WTC11 (cell line): ENCODE measurements around the gene GALNT18. TPM values are rescaled to one million over a fixed set of nuclear protein-coding genes. Genes with fewer than 3 reads are reported as not detected.

Experiments
- ATAC-seq: fragments of 200-7000 bp; cut with Tn5 transposase; 2 replicates; pipeline ENCODE4 v1.10.0; 2021; ENCODE audit warnings: mild to moderate bottlenecking, moderate library complexity
- CTCF ChIA-PET: fragments of 300-600 bp; sonication (Branson Sonifier 250); formaldehyde crosslinking; loops from one replicate; lab custom pipeline; 2021; ENCODE audit warnings: antibody characterized with exemption; lab: Charles Lee
- POLR2A ChIA-PET: fragments of 350-600 bp; sonication (Branson Sonifier 250); formaldehyde crosslinking; loops from one replicate; lab custom pipeline; 2021; ENCODE audit warnings: antibody characterized with exemption; lab: Charles Lee
- DNase-seq: peaks from one replicate; pipeline ENCODE4 v3.0.0; 2021; ENCODE audit warnings: low spot score
- H3K27ac Mint-ChIP-seq: 2 replicates; pipeline ENCODE4 v1.8.0; 2021; ENCODE audit warnings: mixed read lengths
- H3K27me3 Mint-ChIP-seq: 2 replicates; pipeline ENCODE4 v1.8.0; 2021; ENCODE audit warnings: low read depth, mild to moderate bottlenecking, moderate library complexity, mixed read lengths
- H3K36me3 Mint-ChIP-seq: 2 replicates; pipeline ENCODE4 v1.8.0; 2021; ENCODE audit warnings: mixed read lengths
- H3K4me1 Mint-ChIP-seq: 2 replicates; pipeline ENCODE4 v1.8.0; 2022; ENCODE audit warnings: mixed read lengths
- H3K4me3 Mint-ChIP-seq: 2 replicates; pipeline ENCODE4 v1.8.0; 2021; ENCODE audit warnings: mild to moderate bottlenecking, moderate library complexity, mixed read lengths
- H3K9me3 Mint-ChIP-seq: 2 replicates; pipeline ENCODE4 v1.8.0; 2021; ENCODE audit warnings: mixed read lengths
- AFF4 ChIP-seq: sonication (generic); formaldehyde crosslinking; IDR thresholded peaks from 2 replicates; pipeline ENCODE4 v1.8.1; 2023; ENCODE audit warnings: mild to moderate bottlenecking, missing genetic modification reagents, borderline replicate concordance
- ATF1 ChIP-seq: sonication (generic); formaldehyde crosslinking; IDR thresholded peaks from 2 replicates; pipeline ENCODE4 v1.8.1; 2023; ENCODE audit warnings: mild to moderate bottlenecking, moderate library complexity, missing genetic modification reagents
- ERG ChIP-seq: fragments of 250-450 bp; sonication (Bioruptor Pico); IDR thresholded peaks from 2 replicates; pipeline ENCODE4 v1.8.0; 2021; ENCODE audit warnings: mild to moderate bottlenecking
- GRHL2 ChIP-seq: fragments of 250-450 bp; sonication (Bioruptor Pico); IDR thresholded peaks from 2 replicates; pipeline ENCODE4 v1.8.0; 2022; ENCODE audit warnings: mild to moderate bottlenecking, moderate library complexity; ENCODE audit not compliant: insufficient replicate concordance, severe bottlenecking
- IRF1 ChIP-seq: sonication (generic); formaldehyde crosslinking; IDR thresholded peaks from 2 replicates; pipeline ENCODE4 v1.8.0; 2023; ENCODE audit warnings: missing genetic modification reagents
- IRF2 ChIP-seq: sonication (generic); formaldehyde crosslinking; IDR thresholded peaks from 2 replicates; pipeline ENCODE4 v1.8.0; 2022; ENCODE audit warnings: low read depth, missing genetic modification reagents, borderline replicate concordance
- KAT7 ChIP-seq: sonication (generic); formaldehyde crosslinking; IDR thresholded peaks from 2 replicates; pipeline ENCODE4 v1.8.1; 2023; ENCODE audit warnings: missing genetic modification reagents, mild to moderate bottlenecking, borderline replicate concordance
- MLX ChIP-seq: sonication (generic); formaldehyde crosslinking; IDR thresholded peaks from 2 replicates; pipeline ENCODE4 v1.8.1; 2023; ENCODE audit warnings: mild to moderate bottlenecking, missing genetic modification reagents, moderate library complexity
- NFE2L1 ChIP-seq: sonication (generic); formaldehyde crosslinking; IDR thresholded peaks from 2 replicates; pipeline ENCODE4 v1.8.1; 2023; ENCODE audit warnings: missing genetic modification reagents
- NR2C2 ChIP-seq: sonication (generic); formaldehyde crosslinking; IDR thresholded peaks from 2 replicates; pipeline ENCODE4 v1.8.0; 2022; ENCODE audit warnings: mild to moderate bottlenecking, missing genetic modification reagents
- NR3C1 ChIP-seq: sonication (generic); formaldehyde crosslinking; conservative IDR thresholded peaks from 2 replicates; pipeline ENCODE4 v1.8.1; 2023; ENCODE audit warnings: low read depth, mild to moderate bottlenecking, missing genetic modification reagents
- SMAD4 ChIP-seq: sonication (generic); formaldehyde crosslinking; IDR thresholded peaks from 2 replicates; pipeline ENCODE4 v1.8.0; 2022; ENCODE audit warnings: mild to moderate bottlenecking, missing genetic modification reagents
- USF1 ChIP-seq: sonication (generic); formaldehyde crosslinking; IDR thresholded peaks from 2 replicates; pipeline ENCODE4 v1.8.0; 2022; ENCODE audit warnings: mild to moderate bottlenecking, missing genetic modification reagents
- USF2 ChIP-seq: sonication (generic); formaldehyde crosslinking; IDR thresholded peaks from 2 replicates; pipeline ENCODE4 v1.8.1; 2023; ENCODE audit warnings: mild to moderate bottlenecking, missing genetic modification reagents, moderate library complexity
- ZNF317 ChIP-seq: sonication (generic); formaldehyde crosslinking; IDR thresholded peaks from 2 replicates; pipeline ENCODE4 v1.8.1; 2023; ENCODE audit warnings: low read depth, mild to moderate bottlenecking, moderate library complexity, missing genetic modification reagents, borderline replicate concordance
- ZNF416 ChIP-seq: fragments of 250-450 bp; sonication (Bioruptor Pico); IDR thresholded peaks from 2 replicates; pipeline ENCODE4 v1.9.0; 2021; ENCODE audit warnings: mild to moderate bottlenecking, inconsistent platforms
- ZNF423 ChIP-seq: fragments of 250-450 bp; sonication (Bioruptor Pico); IDR thresholded peaks from 2 replicates; pipeline ENCODE4 v2.1.2; 2022; ENCODE audit warnings: mild to moderate bottlenecking, moderate library complexity
- ZNF425 ChIP-seq: fragments of 250-450 bp; sonication (Bioruptor Pico); conservative IDR thresholded peaks from 2 replicates; pipeline ENCODE4 v1.9.0; 2021; ENCODE audit warnings: mild to moderate bottlenecking
- total RNA-seq: library from RNA; stranded (reverse); gene quantifications from 3 replicates; pipeline ENCODE4 v1.2.3, GENCODE V29; 2021

The GALNT18 gene
- total RNA-seq, 1 experiment from 2014 or later = 5.0 TPM

GRCh38 chr11:11304550-11304949 is 317.3 kb downstream of the GALNT18 start:
- ChIA-PET CTCF (interaction anchor here (1.1 to 1.5 kb wide), 2 partner anchors 149 to 276 kb away, joined by 3 to 7 read pairs; no protein-coding TSS in a partner anchor), POLR2A (interaction anchor here (0.6 kb wide), 1 partner anchor 33 kb away, joined by 4 read pairs; no protein-coding TSS in a partner anchor)

More at GRCh38 chr11:11304550-11304949, 317.3 kb downstream of the GALNT18 start:
- Mint-ChIP-seq H3K27ac (no peak overlapping the region), H3K4me1 (no peaks in the 10 kb centered on the region), H3K27me3 (no peaks in the 10 kb centered on the region), H3K36me3 (no peaks in the 10 kb centered on the region), H3K4me3 (no peak overlapping the region), H3K9me3 (no peaks in the 10 kb centered on the region)
- ATAC-seq (no peak), DNase-seq (no peak)
- TF ChIP-seq IRF2 (CRISPR knock-in tag) (no peak), ZNF416 (CRISPR knock-in tag) (no peak), GRHL2 (CRISPR knock-in tag) (no peak), USF2 (CRISPR knock-in tag) (no peak), KAT7 (CRISPR knock-in tag) (no peak), ERG (no peak), NR3C1 (CRISPR knock-in tag) (no peak), NFE2L1 (CRISPR knock-in tag) (no peak), USF1 (no peak), AFF4 (CRISPR knock-in tag) (no peak), ZNF317 (CRISPR knock-in tag) (no peak), NR2C2 (CRISPR knock-in tag) (no peak), IRF1 (CRISPR knock-in tag) (no peak), ZNF423 (no peak), MLX (no peak), ZNF425 (CRISPR knock-in tag) (no peak), SMAD4 (CRISPR knock-in tag) (no peak), ATF1 (CRISPR knock-in tag) (no peak)
